Gastrocnemius medialis (tissue), 4 donors: ENCODE data around the gene LMX1B.

Experiments used
- POLR2A ChIP-seq, 2 donors: fragments of 450-650 bp; IDR thresholded peaks; one replicate each; pipeline ENCODE4 v1.6.1; 2017; ENCODE audit warnings: antibody characterized with exemption in 2 of 2, mild to moderate bottlenecking in 2 of 2, moderate library complexity in 2 of 2
- TF ChIP-seq, protein P1 (sequence below), 5 experiments: fragments of 450-650 bp in 3 of 5; fragments of 200-600 bp in 2 of 5; sonication (generic) in 2 of 5; IDR thresholded peaks in 4 of 5; conservative IDR thresholded peaks in 1 of 5; 1 replicate in 4 of 5; 2 replicates in 1 of 5; pipeline ENCODE4 v1.5.1; 2016 to 2019; ENCODE audit warnings: antibody characterized with exemption in 5 of 5, mild to moderate bottlenecking in 3 of 5, moderate library complexity in 3 of 5

- no peak for TF ChIP-seq POLR2A (IDR thresholded peaks at IDR 0.05)
- TF ChIP-seq, protein P1, sequence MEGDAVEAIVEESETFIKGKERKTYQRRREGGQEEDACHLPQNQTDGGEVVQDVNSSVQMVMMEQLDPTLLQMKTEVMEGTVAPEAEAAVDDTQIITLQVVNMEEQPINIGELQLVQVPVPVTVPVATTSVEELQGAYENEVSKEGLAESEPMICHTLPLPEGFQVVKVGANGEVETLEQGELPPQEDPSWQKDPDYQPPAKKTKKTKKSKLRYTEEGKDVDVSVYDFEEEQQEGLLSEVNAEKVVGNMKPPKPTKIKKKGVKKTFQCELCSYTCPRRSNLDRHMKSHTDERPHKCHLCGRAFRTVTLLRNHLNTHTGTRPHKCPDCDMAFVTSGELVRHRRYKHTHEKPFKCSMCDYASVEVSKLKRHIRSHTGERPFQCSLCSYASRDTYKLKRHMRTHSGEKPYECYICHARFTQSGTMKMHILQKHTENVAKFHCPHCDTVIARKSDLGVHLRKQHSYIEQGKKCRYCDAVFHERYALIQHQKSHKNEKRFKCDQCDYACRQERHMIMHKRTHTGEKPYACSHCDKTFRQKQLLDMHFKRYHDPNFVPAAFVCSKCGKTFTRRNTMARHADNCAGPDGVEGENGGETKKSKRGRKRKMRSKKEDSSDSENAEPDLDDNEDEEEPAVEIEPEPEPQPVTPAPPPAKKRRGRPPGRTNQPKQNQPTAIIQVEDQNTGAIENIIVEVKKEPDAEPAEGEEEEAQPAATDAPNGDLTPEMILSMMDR (IDR thresholded peaks at IDR 0.05 in 4 of 5, conservative IDR thresholded peaks at IDR 0.05 in 1 of 5) = no peak
Observed at GRCh38 chr9:126668058-126668457, 54.3 kb downstream of the LMX1B start.
